ENCODE data around the gene IREB2.

IREB2 gene

GRCh38 chr15:78390826-78391225, 47.2 kb upstream of the IREB2 start (continued):
- no peak for TF ChIP-seq CREB5 (CRISPR knock-in tag; IDR thresholded peaks at IDR 0.05; ENCODE audit: low read depth)

GRCh38 chr15:78391781-78392180, 46.2 kb upstream of the IREB2 start:
- ATAC-seq = no peak
- TF ChIP-seq ISL1 (CRISPR knock-in tag; IDR thresholded peaks at IDR 0.05) = no peak
- no peak for TF ChIP-seq ARNTL (CRISPR knock-in tag; IDR thresholded peaks at IDR 0.05; ENCODE audit: borderline replicate concordance, low read depth)
- TF ChIP-seq ZNF70 (CRISPR knock-in tag; IDR thresholded peaks at IDR 0.05) = no peak
- TF ChIP-seq ZFP3 (CRISPR knock-in tag; IDR thresholded peaks at IDR 0.05) = no peak
- TF ChIP-seq, protein P1, sequence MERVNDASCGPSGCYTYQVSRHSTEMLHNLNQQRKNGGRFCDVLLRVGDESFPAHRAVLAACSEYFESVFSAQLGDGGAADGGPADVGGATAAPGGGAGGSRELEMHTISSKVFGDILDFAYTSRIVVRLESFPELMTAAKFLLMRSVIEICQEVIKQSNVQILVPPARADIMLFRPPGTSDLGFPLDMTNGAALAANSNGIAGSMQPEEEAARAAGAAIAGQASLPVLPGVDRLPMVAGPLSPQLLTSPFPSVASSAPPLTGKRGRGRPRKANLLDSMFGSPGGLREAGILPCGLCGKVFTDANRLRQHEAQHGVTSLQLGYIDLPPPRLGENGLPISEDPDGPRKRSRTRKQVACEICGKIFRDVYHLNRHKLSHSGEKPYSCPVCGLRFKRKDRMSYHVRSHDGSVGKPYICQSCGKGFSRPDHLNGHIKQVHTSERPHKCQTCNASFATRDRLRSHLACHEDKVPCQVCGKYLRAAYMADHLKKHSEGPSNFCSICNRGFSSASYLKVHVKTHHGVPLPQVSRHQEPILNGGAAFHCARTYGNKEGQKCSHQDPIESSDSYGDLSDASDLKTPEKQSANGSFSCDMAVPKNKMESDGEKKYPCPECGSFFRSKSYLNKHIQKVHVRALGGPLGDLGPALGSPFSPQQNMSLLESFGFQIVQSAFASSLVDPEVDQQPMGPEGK (CRISPR knock-in tag; IDR thresholded peaks at IDR 0.05; ENCODE audit: borderline replicate concordance) = no peak
- no peak for TF ChIP-seq SNAI2 (CRISPR knock-in tag; IDR thresholded peaks at IDR 0.05)
- no peak for TF ChIP-seq GLIS3 (CRISPR knock-in tag; IDR thresholded peaks at IDR 0.05)
- no peak for TF ChIP-seq ZC3H10 (CRISPR knock-in tag; IDR thresholded peaks at IDR 0.05)

GRCh38 chr15:78392430-78392829, 45.6 kb upstream of the IREB2 start:
- ATAC-seq = no peak

DNA sequence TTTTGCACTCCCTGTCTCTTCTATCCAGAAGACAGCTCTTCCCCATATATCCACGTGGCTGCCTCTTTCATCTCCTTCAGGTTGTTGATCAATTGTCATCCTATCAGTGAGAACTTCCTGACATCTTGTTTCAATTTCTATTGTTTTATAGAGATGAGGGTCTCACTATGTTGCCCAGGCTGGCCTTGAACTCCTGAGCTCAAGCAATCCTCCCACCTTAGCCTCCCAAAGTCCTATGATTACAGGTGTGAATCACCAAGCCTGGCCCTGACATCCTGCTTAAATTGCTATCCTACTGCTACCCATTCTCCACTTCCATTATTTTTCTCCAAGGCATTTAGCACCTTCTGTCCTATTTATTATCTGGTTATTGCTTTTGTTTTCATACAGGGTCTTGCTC, 44.9 kb upstream of the IREB2 start:
- TF ChIP-seq ZNF8 (CRISPR knock-in tag; IDR thresholded peaks at IDR 0.05) (no peak), ISL1 (CRISPR knock-in tag; IDR thresholded peaks at IDR 0.05) (no peak), ZNF70 (CRISPR knock-in tag; IDR thresholded peaks at IDR 0.05) (no peak), ZFP3 (CRISPR knock-in tag; IDR thresholded peaks at IDR 0.05) (no peak), ESRRG (CRISPR knock-in tag; IDR thresholded peaks at IDR 0.05) (no peak), ZC3H10 (CRISPR knock-in tag; IDR thresholded peaks at IDR 0.05) (no peak), BACH2 (CRISPR knock-in tag; IDR thresholded peaks at IDR 0.05; ENCODE audit: borderline replicate concordance) (no peak), GLIS3 (CRISPR knock-in tag; IDR thresholded peaks at IDR 0.05) (no peak), TCF4 (CRISPR knock-in tag; IDR thresholded peaks at IDR 0.05; ENCODE audit: borderline replicate concordance) (no peak), ARNTL (CRISPR knock-in tag; IDR thresholded peaks at IDR 0.05; ENCODE audit: borderline replicate concordance, low read depth) (no peak)
- TF ChIP-seq, protein P1 (CRISPR knock-in tag; IDR thresholded peaks at IDR 0.05; ENCODE audit: borderline replicate concordance) = no peak
- ATAC-seq = no peak

More at GRCh38 chr15:78392430-78392829, 45.6 kb upstream of the IREB2 start:
- TF ChIP-seq ZC3H10 (CRISPR knock-in tag; IDR thresholded peaks at IDR 0.05) (no peak), OSR1 (CRISPR knock-in tag; IDR thresholded peaks at IDR 0.05) (no peak), TSHZ2 (CRISPR knock-in tag; IDR thresholded peaks at IDR 0.05) (no peak), PPARA (CRISPR knock-in tag; IDR thresholded peaks at IDR 0.05; ENCODE audit: borderline replicate concordance) (no peak), ZFP30 (CRISPR knock-in tag; IDR thresholded peaks at IDR 0.05) (no peak), ISL1 (CRISPR knock-in tag; IDR thresholded peaks at IDR 0.05) (no peak), SNAI2 (CRISPR knock-in tag; IDR thresholded peaks at IDR 0.05) (no peak), ZNF565 (CRISPR knock-in tag; conservative IDR thresholded peaks at IDR 0.05; ENCODE audit: low read depth) (no peak), TCF4 (CRISPR knock-in tag; IDR thresholded peaks at IDR 0.05; ENCODE audit: borderline replicate concordance) (no peak), ZNF8 (CRISPR knock-in tag; IDR thresholded peaks at IDR 0.05) (no peak)
- TF ChIP-seq, protein P1 (CRISPR knock-in tag; IDR thresholded peaks at IDR 0.05; ENCODE audit: borderline replicate concordance) = no peak
